GM12873 (cell line): Measurements from ENCODE around the gene C6.

ENCODE experiments used
- TF ChIP-seq, protein P1 (sequence below): IDR thresholded peaks from 2 replicates; pipeline ENCODE4 v1.5.1; 2012; ENCODE audit warnings: low read depth, mild to moderate bottlenecking, moderate library complexity, low read length, control low read depth; ENCODE audit not compliant: insufficient read depth; ENCODE audit errors: missing control alignments

C6 gene

DNA sequence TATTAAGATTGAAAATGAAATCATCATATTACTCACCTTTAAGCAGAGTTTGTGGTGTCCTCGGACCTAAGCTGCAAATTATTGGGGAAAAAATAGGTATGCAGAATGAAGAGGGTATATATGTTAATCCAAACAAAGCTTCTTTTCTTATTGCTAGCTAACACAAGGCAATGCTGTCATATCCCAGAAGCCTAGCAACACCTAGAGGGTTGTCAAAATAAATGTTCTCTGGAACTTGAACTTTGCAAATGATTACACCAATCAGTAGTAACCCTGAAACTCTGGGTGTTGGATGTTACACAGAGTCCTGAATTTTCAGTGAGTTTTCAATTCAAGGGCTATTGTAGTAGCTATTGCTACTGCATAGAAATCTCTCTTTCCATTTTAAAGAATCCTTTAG lies at the start of gene C6:
Gene C6, minus strand, starts transcription at position 193 of the 400 bp plus-strand sequence. CDS start 10,302 bp downstream, outside the sequence.
- TF ChIP-seq, protein P1, sequence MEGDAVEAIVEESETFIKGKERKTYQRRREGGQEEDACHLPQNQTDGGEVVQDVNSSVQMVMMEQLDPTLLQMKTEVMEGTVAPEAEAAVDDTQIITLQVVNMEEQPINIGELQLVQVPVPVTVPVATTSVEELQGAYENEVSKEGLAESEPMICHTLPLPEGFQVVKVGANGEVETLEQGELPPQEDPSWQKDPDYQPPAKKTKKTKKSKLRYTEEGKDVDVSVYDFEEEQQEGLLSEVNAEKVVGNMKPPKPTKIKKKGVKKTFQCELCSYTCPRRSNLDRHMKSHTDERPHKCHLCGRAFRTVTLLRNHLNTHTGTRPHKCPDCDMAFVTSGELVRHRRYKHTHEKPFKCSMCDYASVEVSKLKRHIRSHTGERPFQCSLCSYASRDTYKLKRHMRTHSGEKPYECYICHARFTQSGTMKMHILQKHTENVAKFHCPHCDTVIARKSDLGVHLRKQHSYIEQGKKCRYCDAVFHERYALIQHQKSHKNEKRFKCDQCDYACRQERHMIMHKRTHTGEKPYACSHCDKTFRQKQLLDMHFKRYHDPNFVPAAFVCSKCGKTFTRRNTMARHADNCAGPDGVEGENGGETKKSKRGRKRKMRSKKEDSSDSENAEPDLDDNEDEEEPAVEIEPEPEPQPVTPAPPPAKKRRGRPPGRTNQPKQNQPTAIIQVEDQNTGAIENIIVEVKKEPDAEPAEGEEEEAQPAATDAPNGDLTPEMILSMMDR = no peak

DNA sequence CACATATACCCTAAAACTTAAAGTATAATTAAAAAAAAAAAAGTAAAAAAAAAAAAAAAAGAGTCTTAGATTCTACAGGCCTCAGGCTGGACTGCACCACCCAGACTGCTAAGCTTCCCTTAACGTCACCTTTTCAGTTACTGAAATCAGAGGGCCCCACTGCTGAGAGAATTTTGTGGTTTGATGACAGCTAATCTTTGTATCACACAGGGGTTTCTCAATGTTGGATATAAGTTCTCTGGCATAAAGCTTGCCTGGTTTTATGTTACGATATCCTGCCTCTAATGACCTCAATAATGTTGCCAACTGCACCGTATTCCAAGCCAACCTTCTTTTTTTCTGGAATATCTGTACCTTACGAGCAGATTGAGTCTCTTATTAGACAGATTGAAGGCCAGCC lies 43.1 kb upstream of the C6 start:
- TF ChIP-seq, protein P1 = no peak

DNA sequence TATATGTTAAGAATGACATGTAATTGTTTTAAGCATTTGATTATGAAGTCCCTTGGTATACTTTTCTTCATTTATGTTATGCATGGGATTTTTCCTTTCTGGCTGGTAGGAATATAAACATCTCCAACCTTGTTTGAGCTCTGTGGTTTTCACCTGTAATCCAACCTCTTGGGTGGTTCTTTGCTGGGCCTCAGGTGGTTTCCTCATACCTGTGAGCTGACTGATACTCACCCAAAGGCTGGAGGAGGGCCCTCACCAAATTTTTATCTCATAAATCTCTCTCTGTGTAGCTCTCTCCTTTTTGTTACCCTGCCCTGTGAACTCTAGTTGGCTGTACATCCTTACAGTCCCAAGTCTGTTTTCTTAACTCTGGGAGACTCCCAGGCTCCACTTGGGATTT lies 39.8 kb upstream of the C6 start:
- TF ChIP-seq, protein P1 = no peak

DNA sequence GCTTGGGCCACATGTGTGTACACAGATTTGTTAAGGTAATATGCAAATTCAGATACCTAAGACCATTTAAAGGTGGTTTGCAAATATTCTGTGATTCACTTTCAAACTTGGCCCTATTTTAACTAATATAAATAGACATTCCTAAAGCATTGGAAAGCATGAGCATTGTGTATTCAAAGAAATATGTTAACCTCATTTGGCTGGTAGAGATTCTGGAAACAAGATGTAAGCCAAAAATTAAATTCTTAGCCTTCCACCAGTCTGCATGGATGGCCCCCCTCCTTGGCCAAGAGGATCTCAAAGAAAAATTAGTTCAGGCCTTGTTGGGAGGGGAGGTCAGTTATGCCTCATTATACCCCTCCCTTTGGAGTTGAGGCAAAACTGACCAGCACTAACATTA lies 38.7 kb upstream of the C6 start:
- TF ChIP-seq, protein P1 = no peak

DNA sequence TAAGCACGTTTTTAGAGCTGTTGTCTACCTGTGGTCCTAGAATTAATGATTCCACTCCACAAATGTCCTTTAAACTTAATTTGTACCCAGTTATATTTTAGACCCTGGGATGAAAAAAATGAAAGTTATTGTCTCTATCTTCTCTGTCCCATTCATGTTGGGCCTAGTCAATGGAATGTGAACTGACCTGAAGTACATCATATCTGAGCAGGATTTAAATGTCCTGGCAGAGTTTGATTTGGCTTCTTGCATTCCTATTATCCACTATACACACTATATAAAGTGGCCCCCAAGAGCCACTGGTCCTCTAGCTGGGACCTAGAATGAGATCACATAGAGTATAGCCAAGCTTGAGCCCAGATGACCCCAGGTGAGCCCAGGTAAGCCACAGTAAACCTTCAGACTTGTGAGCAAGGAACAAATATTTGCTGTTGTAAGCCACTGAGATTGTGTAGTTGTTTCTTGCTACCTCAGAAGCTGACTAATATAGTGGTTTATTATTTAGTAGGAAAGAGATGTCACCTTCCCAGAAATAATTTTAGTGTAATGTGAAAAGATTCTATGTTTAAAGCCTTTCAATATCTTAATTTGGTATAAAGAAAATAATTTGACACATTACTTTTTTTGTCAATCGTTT lies 37.1 kb upstream of the C6 start:
- TF ChIP-seq, protein P1 = no peak

DNA sequence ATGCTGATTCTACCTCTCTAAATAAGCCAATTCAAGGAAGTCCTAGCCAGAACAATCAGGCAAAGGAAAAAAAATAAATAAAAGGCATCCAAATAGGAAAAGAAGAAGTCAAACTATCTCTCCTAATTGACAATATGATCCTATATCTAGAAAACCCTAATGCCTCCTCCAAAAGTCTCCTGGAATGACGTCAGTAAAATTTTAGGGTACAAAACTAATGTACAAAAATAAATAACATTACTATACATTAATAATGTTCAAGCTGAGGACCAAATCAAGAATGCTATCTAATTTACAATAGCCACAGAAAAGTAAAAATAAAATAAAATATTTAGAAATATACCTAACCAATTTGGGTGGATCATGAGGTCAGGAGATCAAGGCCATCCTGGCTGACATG lies 33.8 kb upstream of the C6 start:
- TF ChIP-seq, protein P1 = no peak

DNA sequence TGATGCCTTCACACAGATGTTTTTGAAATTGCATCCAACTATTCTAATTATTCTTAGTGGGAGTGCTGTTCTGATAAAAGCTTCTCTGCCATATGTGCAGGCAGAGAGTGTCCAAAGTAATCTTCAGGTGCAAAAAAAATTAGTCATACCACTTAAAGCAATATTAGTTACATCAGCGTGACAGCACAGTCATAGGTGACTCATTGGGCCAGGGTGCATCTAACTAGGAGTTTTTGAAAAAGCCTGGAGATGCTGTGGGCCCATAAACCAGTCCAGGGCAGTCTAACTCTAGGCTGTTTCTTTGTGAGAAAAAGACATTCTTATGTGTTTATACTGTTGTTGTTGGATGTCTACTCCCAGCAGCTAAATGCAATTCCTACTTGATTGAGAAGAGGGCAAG lies 33.0 kb upstream of the C6 start:
- TF ChIP-seq, protein P1 = no peak
